ENCODE results near the gene PRKAG2. TPM values are rescaled to one million over a fixed set of nuclear protein-coding genes. Genes with fewer than 3 reads are reported as not detected.

PRKAG2 gene
- total RNA-seq, 1 experiment from 2014 or later = 23.9 TPM

DNA sequence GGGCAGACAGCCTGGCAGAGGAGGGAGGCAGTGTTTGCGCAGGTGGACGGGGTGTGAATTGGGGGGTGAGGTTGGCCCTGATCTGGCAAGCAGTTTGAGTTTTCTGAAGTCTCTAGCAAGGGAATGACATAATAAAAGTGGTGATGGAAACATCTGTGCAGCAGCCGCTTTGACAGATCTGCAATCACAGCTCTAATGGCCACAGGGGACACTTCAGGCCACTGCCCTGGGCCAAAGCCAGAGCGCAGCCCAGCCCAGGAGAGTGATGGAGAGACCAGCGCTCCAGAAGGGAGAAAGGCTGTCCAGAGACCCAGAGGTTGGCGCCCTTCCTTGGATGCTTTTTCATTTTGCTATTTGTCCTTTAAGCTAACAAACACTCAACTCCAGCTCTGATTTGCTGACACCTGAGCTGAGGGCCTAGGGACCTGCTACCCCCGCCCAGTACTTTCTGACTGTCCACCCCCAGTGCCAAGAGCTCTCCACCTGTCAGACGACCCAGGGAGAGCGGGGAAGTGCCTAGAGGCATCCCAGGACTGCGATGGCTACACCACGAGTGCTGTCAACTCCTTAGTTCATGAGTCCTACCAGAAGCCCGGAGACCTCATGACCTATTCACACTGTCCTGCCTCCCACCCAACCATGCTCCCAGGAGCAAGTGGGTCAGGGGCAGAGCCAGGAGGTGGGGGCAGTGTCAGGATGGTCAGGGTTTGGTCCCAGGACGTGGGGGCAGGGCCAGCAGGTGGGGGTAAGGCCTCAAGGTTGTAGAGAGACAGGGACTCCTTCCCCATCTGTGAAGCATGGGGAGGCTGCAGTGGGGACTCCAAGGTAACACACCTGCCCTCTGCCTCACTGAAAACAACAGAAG lies 112.6 kb downstream of the PRKAG2 start:
- ATAC-seq (no peak), DNase-seq (no peak)
- H3K4me3 ChIP-seq (ENCODE audit: low read length) = no peak overlapping the region
- no peaks in the 10 kb centered on the region for H3K9me2 ChIP-seq (replicated peaks; ENCODE audit: low read length)
- H2AFZ ChIP-seq (ENCODE audit: low read length) = no peak overlapping the region
- ChIA-PET POLR2A (ENCODE audit: unreplicated experiment) (no interaction called here), CTCF (no interaction called here)
- H3K9me3 ChIP-seq (ENCODE audit: low read length) = no peaks in the 10 kb centered on the region
- BruUV-seq (replicated peaks) = no TSS peak
- H3F3A ChIP-seq (ENCODE audit: low read length, unreplicated experiment) = no peaks in the 10 kb centered on the region
- no peak overlapping the region for H3K27ac ChIP-seq (ENCODE audit: low read length)
- H3K79me2 ChIP-seq (ENCODE audit: low read length) = no peaks in the 10 kb centered on the region
- TF ChIP-seq, protein P1, sequence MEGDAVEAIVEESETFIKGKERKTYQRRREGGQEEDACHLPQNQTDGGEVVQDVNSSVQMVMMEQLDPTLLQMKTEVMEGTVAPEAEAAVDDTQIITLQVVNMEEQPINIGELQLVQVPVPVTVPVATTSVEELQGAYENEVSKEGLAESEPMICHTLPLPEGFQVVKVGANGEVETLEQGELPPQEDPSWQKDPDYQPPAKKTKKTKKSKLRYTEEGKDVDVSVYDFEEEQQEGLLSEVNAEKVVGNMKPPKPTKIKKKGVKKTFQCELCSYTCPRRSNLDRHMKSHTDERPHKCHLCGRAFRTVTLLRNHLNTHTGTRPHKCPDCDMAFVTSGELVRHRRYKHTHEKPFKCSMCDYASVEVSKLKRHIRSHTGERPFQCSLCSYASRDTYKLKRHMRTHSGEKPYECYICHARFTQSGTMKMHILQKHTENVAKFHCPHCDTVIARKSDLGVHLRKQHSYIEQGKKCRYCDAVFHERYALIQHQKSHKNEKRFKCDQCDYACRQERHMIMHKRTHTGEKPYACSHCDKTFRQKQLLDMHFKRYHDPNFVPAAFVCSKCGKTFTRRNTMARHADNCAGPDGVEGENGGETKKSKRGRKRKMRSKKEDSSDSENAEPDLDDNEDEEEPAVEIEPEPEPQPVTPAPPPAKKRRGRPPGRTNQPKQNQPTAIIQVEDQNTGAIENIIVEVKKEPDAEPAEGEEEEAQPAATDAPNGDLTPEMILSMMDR (conservative IDR thresholded peaks at IDR 0.05; ENCODE audit: low read depth, low read length) = no peak
- no peak for TF ChIP-seq EZH2 (IDR thresholded peaks at IDR 0.05; ENCODE audit: low read length, unreplicated experiment)
- no peak for TF ChIP-seq EZH2phosphoT487 (IDR thresholded peaks at IDR 0.05; ENCODE audit: borderline replicate concordance, low read length)
- intact Hi-C loops (cut with micrococcal nuclease) = no loop called here
- no peaks in the 10 kb centered on the region for H4K20me1 ChIP-seq (ENCODE audit: low read length)
- no peak overlapping the region for H3K4me2 ChIP-seq (ENCODE audit: low read length)
- H3K9ac ChIP-seq (ENCODE audit: low read length) = no peak overlapping the region
- 0 out of 2 replicates have a peak, but pooled peaks cover 4% of the 10 kb centered on the region for H3K4me1 ChIP-seq (ENCODE audit: insufficient read depth, low read length)
- no peaks in the 10 kb centered on the region for H3K36me3 ChIP-seq (ENCODE audit: low read depth, low read length)
- H3K27me3 ChIP-seq (ENCODE audit: low read length) = no peaks in the 10 kb centered on the region

DNA sequence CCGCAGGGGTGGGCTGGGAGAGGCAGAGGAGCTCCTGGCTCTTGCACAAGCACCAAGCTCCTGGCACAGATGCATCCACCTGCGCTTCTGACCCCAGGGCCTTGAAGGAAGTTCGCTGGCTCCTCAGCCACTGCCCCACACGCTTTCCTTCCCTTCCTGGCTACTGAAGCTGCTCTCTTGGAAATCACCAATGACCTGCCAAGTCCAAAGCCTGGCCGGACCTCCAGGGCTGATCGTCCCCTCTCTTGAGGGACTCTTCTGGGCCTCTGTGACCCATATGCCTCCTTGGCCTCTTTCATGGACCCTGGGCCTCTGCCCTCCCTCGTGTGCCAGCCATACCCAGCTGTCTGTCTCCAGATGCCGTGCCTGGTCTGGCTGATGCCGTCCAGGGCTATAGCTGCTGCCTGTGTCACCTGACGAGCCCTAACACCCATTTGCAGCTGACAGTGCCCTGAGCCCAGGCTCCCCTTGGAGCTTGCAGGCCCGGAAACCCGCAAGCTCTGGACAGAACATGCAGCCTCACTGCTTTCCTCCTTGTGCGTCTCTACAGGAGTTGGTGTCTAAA lies 113.4 kb downstream of the PRKAG2 start:
- Histone ChIP-seq H3K4me2 (ENCODE audit: low read length) (no peak overlapping the region), H3K9me3 (ENCODE audit: low read length) (no peaks in the 10 kb centered on the region), H3K27ac (ENCODE audit: low read length) (no peak overlapping the region), H3K9ac (ENCODE audit: low read length) (no peak overlapping the region), H4K20me1 (ENCODE audit: low read length) (no peaks in the 10 kb centered on the region), H3F3A (ENCODE audit: low read length, unreplicated experiment) (no peaks in the 10 kb centered on the region), H2AFZ (ENCODE audit: low read length) (no peak overlapping the region), H3K36me3 (ENCODE audit: low read depth, low read length) (no peaks in the 10 kb centered on the region), H3K9me2 (replicated peaks; ENCODE audit: low read length) (no peaks in the 10 kb centered on the region), H3K4me3 (ENCODE audit: low read length) (no peak overlapping the region), H3K27me3 (ENCODE audit: low read length) (no peaks in the 10 kb centered on the region), H3K4me1 (ENCODE audit: insufficient read depth, low read length) (0 out of 2 replicates have a peak, but pooled peaks cover 4% of the 10 kb centered on the region), H3K79me2 (ENCODE audit: low read length) (no peaks in the 10 kb centered on the region)
- ChIA-PET CTCF (no interaction called here), POLR2A (ENCODE audit: unreplicated experiment) (no interaction called here)
- intact Hi-C loops (cut with micrococcal nuclease) = no loop called here
- ATAC-seq (no peak), DNase-seq (no peak)
- BruUV-seq (replicated peaks) = no TSS peak
- TF ChIP-seq EZH2phosphoT487 (IDR thresholded peaks at IDR 0.05; ENCODE audit: borderline replicate concordance, low read length) (no peak), EZH2 (IDR thresholded peaks at IDR 0.05; ENCODE audit: low read length, unreplicated experiment) (no peak)
- TF ChIP-seq, protein P1 (conservative IDR thresholded peaks at IDR 0.05; ENCODE audit: low read depth, low read length) = no peak

Data from PC-3 (cell line).